Thoracic aorta (tissue), 2 donors: ENCODE data around the gene CBFA2T3. TPM values are rescaled to one million over a fixed set of nuclear protein-coding genes. Genes with fewer than 3 reads are reported as not detected.

Experiments
- ATAC-seq: fragments of 150-250 bp; one replicate; pipeline ENCODE4 v1.8.0; 2017; ENCODE audit warnings: low read depth; ENCODE audit not compliant: insufficient number of reproducible peaks, low FRiP score
- DNase-seq: peaks from one replicate; pipeline ENCODE4 v3.0.0-alpha.2; 2020; ENCODE audit warnings: low spot score
- H3K27ac ChIP-seq, 2 donors: fragments of 200-600 bp; sonication (generic); 1 replicate in 1 of 2; 2 replicates in 1 of 2; pipeline ENCODE4 v1.5.1; 2016; ENCODE audit warnings: mild to moderate bottlenecking in 2 of 2, moderate library complexity in 2 of 2
- H3K27me3 ChIP-seq: fragments of 200-600 bp; sonication (generic); replicated peaks from 2 replicates; pipeline ENCODE4 v1.6.0; 2016; ENCODE audit warnings: mild to moderate bottlenecking; ENCODE audit not compliant: insufficient read depth
- H3K36me3 ChIP-seq: fragments of 200-600 bp; sonication (generic); one replicate; pipeline ENCODE4 v1.5.1; 2016
- H3K4me1 ChIP-seq, 2 donors: fragments of 200-600 bp; sonication (generic); 1 replicate in 1 of 2; 2 replicates in 1 of 2; pipeline versions ENCODE4 v1.5.1 to v1.6.0; 2016; ENCODE audit warnings: low read depth in 2 of 2, mild to moderate bottlenecking in 1 of 2; ENCODE audit not compliant: control insufficient read depth in 1 of 2
- H3K4me3 ChIP-seq: fragments of 200-600 bp; sonication (generic); 2 replicates; pipeline ENCODE4 v1.5.1; 2016; ENCODE audit warnings: mild to moderate bottlenecking
- H3K9me3 ChIP-seq: fragments of 200-600 bp; sonication (generic); 2 replicates; pipeline ENCODE4 v1.5.1; 2016
- total RNA-seq, 2 donors: library from RNA; depleted of rRNA; stranded (reverse); fragments of >200 nt; gene quantifications; one replicate each; pipeline versions ENCODE4 v1.1.0 to v1.2.3, GENCODE V29; 2016
- TF ChIP-seq, protein P1 (sequence below): fragments of 200-600 bp; sonication (generic); IDR thresholded peaks from one replicate; pipeline ENCODE4 v1.5.1; 2019; ENCODE audit warnings: antibody characterized with exemption

The CBFA2T3 gene
- total RNA-seq, 2 donors from 2014 or later = 3.9 to 6.6 TPM

- TF ChIP-seq, protein P1, sequence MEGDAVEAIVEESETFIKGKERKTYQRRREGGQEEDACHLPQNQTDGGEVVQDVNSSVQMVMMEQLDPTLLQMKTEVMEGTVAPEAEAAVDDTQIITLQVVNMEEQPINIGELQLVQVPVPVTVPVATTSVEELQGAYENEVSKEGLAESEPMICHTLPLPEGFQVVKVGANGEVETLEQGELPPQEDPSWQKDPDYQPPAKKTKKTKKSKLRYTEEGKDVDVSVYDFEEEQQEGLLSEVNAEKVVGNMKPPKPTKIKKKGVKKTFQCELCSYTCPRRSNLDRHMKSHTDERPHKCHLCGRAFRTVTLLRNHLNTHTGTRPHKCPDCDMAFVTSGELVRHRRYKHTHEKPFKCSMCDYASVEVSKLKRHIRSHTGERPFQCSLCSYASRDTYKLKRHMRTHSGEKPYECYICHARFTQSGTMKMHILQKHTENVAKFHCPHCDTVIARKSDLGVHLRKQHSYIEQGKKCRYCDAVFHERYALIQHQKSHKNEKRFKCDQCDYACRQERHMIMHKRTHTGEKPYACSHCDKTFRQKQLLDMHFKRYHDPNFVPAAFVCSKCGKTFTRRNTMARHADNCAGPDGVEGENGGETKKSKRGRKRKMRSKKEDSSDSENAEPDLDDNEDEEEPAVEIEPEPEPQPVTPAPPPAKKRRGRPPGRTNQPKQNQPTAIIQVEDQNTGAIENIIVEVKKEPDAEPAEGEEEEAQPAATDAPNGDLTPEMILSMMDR = no peak
- no peak for DNase-seq
Measured at GRCh38 chr16:88880226-88881006, 96.6 kb downstream of the CBFA2T3 start.

DNA sequence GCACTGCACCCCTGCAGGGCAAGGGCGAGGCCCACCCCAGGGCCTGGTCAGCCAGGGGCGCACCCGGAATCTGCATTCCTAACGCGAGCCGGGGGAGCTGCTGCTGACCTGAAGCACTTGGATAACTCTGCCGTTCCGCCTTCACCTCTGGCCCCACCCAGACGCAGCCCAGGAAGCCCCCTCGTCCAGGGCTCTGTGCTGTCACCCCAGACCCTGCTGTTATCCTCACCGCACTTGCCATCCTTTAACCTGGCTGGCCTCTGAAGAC lies 97.3 kb downstream of the CBFA2T3 start:
- ATAC-seq = no peak
- H3K27ac ChIP-seq = no peak overlapping the region
- H3K36me3 ChIP-seq = no peaks in the 10 kb centered on the region
- H3K4me1 ChIP-seq = no peaks in the 10 kb centered on the region
- no peak overlapping the region for H3K4me3 ChIP-seq
- H3K27me3 ChIP-seq = no peaks in the 10 kb centered on the region
- H3K9me3 ChIP-seq = no peaks in the 10 kb centered on the region
- no peak for DNase-seq
- TF ChIP-seq, protein P1 = no peak

More at GRCh38 chr16:88880226-88881006, 96.6 kb downstream of the CBFA2T3 start:
- Histone ChIP-seq H3K9me3 (no peaks in the 10 kb centered on the region), H3K4me1 (no peaks in the 10 kb centered on the region), H3K4me3 (no peak overlapping the region), H3K27ac (no peak overlapping the region), H3K36me3 (no peaks in the 10 kb centered on the region), H3K27me3 (no peaks in the 10 kb centered on the region)
- ATAC-seq = no peak

DNA sequence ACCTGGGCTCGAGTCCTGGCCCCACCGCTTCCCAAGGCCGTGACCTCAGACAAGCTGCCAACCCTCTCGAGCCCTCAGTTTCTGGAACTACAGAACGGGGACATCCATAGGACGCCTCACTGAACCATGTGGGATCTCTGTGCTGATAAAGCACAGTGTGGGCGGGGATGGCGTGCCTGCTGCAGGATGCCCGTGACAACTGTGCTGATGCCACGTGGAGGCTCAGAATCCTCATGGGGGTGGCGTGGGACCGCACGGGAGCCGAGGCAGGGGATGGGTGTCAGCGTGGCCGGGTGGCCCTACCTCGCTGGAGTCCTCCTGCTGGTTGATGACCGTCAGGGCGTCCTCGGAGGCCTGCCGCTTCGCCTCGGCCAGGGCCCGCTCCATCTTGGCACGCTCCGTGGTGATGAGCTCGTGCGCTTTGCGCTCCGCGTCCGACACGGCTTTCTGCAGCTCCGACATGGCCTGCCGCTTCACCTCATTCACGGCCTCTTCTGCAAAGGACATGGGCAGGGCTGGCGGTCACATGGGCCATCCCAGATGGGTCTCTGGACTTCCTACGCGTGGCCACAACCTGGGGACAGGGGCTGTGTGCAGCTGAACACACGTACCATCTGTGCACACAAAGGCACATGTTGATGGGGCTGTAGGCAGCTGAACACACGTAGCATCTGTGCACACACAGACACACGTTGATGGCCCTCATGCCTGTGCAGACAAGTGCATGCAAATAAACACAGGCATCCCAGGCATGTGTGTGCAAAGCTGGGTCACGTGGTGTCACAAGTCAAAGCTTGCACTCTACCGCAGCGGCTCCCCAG lies 97.8 kb downstream of the CBFA2T3 start:
- Histone ChIP-seq H3K27me3 (no peaks in the 10 kb centered on the region), H3K4me3 (no peak overlapping the region)

DNA sequence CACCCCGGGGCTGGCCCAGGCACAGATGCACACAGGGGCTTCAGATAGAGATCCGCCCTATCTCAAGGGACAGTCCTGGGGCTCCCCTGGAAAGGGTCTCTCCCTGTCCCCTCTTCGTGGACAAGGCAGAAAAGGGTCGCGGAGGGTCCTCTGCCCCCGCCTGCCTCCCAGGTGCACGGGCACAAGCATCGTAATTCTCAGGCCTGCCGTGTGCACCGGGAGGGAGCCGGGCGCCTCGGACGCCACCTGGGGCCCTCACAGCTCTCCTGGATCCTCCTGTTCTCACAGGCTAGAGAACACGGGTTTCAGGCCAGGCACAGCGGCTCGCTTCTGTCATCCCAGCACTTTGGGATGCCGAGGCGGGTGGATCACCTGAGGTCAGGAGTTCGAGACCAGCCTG lies 98.7 kb downstream of the CBFA2T3 start:
- TF ChIP-seq, protein P1 = no peak
- Histone ChIP-seq H3K27ac (no peak overlapping the region), H3K4me1 (no peaks in the 10 kb centered on the region), H3K4me3 (no peak overlapping the region), H3K9me3 (no peaks in the 10 kb centered on the region), H3K27me3 (no peaks in the 10 kb centered on the region), H3K36me3 (no peaks in the 10 kb centered on the region)
- no peak for DNase-seq
- ATAC-seq = no peak

More for the DNA sequence above, 97.8 kb downstream of the CBFA2T3 start:
- no peaks in the 10 kb centered on the region for H3K4me1 ChIP-seq
- DNase-seq = no peak
- ATAC-seq = no peak
- no peak overlapping the region for H3K27ac ChIP-seq
- no peaks in the 10 kb centered on the region for H3K9me3 ChIP-seq
- TF ChIP-seq, protein P1 = no peak
- H3K36me3 ChIP-seq = no peaks in the 10 kb centered on the region

DNA sequence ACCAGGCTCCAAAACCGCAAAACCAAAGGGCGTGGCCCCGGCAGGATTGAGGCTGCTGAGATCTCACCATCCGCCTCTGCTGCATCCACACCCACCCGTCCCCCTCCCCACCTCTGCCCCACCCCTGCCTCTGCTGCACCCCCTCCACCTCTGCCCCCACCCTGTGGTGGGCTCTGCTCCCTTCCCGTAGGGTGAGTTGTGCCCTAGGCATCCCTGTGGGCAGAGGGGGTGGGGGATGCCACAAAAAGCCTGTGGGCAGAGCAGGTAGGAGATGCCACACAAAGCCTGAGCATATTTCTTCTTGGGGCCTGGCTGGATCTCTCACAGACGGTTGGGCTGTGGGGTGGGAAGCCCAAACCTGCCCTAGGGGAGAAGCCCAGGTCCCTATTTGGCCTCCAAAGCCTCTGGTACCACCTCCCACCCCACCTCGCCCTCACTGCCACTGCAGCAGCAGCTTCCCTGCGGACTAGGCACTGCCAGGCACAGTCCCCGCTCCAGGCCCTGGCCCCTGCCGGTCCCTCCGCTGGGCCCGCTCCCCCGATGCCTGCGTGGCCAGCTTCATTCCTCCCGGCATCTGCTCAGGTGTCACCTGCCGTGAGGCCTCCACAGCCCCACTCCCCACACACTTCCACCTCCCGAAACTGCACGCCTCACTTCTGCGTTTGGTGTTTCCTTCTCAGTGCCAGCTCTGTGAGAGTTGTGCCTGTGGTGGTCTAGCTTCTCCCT lies 99.3 kb downstream of the CBFA2T3 start:
- no peak overlapping the region for H3K4me3 ChIP-seq
- DNase-seq = no peak

More for the DNA sequence above, 99.3 kb downstream of the CBFA2T3 start:
- no peak overlapping the region for H3K27ac ChIP-seq
- TF ChIP-seq, protein P1 = no peak
- H3K27me3 ChIP-seq = no peaks in the 10 kb centered on the region
- no peaks in the 10 kb centered on the region for H3K36me3 ChIP-seq
- H3K9me3 ChIP-seq = no peaks in the 10 kb centered on the region
- no peaks in the 10 kb centered on the region for H3K4me1 ChIP-seq
- no peak for ATAC-seq
